ENCODE results near the gene TOX4. TPM values are rescaled to one million over a fixed set of nuclear protein-coding genes. Genes with fewer than 3 reads are reported as not detected.

TOX4 gene
- total RNA-seq, 4 donors from 2014 or later = 70.1 to 80.5 (median 77.9) TPM

DNA sequence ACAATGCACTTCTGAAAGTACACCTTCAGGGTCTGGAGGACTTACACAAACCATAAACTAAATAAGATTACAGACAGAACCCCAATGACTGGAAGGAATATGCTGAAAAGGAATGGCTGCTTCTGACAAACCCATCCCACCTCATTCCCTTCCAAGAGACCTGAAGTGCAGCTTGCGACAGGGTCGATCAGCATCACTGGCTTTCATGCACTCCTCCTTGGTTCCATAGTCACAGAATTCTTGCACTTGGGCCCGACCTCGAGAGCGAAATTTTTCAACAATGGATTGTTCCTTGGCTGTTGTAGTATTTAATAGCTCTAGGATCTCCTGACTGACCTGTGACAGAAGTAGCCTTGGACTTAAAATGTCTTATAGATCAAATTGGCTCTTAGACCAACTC lies 24.6 kb downstream of the TOX4 start:
- Histone ChIP-seq H3K27ac (no peak overlapping the region), H3K9me3 (no peaks in the 10 kb centered on the region), H3K27me3 (no peaks in the 10 kb centered on the region), H3K4me1 (no peaks in the 10 kb centered on the region), H3K4me3 (no peak overlapping the region), H3K36me3 (peaks cover 61% of the 10 kb centered on the region)
- DNase-seq (ENCODE audit: low spot score in 2 of 2) = no peak
- 93% methylated on average over 5 of the region's 5 CpGs for WGBS
- TF ChIP-seq, protein P1, sequence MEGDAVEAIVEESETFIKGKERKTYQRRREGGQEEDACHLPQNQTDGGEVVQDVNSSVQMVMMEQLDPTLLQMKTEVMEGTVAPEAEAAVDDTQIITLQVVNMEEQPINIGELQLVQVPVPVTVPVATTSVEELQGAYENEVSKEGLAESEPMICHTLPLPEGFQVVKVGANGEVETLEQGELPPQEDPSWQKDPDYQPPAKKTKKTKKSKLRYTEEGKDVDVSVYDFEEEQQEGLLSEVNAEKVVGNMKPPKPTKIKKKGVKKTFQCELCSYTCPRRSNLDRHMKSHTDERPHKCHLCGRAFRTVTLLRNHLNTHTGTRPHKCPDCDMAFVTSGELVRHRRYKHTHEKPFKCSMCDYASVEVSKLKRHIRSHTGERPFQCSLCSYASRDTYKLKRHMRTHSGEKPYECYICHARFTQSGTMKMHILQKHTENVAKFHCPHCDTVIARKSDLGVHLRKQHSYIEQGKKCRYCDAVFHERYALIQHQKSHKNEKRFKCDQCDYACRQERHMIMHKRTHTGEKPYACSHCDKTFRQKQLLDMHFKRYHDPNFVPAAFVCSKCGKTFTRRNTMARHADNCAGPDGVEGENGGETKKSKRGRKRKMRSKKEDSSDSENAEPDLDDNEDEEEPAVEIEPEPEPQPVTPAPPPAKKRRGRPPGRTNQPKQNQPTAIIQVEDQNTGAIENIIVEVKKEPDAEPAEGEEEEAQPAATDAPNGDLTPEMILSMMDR (IDR thresholded peaks at IDR 0.05) = no peak
- TF ChIP-seq POLR2A (IDR thresholded peaks at IDR 0.05) (no peak), EP300 (IDR thresholded peaks at IDR 0.05) (no peak), POLR2AphosphoS5 (IDR thresholded peaks at IDR 0.05) (no peak)

DNA sequence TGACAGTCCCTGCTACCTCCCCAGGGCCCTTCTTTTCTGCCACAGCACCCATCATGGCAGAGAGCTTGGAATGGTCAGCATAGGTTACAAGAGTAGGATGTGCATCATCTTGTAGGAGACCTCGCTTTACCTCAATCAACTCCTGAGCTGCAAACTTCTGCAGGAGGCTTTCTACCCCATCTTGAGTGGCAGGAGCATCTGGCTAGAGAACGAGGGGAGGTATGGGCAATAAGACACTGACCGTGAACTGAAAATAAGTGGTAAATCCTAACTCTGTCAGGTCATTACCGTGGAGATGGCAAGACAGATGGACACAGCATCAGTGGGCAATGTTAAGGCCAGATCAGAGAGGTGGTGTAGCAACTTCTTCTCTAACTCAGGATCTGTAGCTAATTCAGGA lies 26.4 kb downstream of the TOX4 start:
- no peak overlapping the region for H3K27ac ChIP-seq
- DNase-seq (ENCODE audit: low spot score in 2 of 2) = no peak
- H3K9me3 ChIP-seq = no peaks in the 10 kb centered on the region
- peaks cover 6% of the 10 kb centered on the region for H3K4me1 ChIP-seq
- peaks cover 56% of the 10 kb centered on the region for H3K36me3 ChIP-seq
- no peak overlapping the region for H3K4me3 ChIP-seq
- H3K27me3 ChIP-seq = no peaks in the 10 kb centered on the region
- TF ChIP-seq EP300 (IDR thresholded peaks at IDR 0.05) (no peak), POLR2A (IDR thresholded peaks at IDR 0.05) (no peak), POLR2AphosphoS5 (IDR thresholded peaks at IDR 0.05) (no peak)
- TF ChIP-seq, protein P1 (IDR thresholded peaks at IDR 0.05) = no peak
- WGBS = 95% methylated on average over 3 of the region's 4 CpGs

DNA sequence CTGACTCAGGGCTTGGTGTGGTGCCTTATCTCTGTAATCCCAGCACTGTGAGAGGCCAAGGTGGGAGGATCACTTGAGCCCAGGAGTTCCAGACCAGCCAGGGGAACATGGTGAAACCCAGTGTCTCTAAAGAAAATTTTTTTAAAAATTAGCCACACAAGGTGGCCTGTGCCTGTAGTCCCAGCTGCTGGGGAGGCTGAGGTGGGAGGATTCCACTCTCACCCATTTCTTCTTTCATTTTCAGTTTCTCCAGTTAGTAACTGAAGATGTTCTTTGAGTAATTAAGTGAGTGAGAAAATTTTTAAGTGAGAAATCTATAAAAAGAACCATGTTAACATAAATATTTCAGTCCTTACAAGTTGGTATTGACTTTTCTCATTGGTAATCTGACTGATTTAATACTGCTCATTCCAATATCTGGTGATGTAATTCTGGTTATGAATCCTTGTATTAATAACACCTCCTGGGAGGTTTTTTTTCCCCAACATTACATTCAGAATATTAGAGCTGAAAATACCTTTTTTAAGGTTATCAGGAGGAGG lies 28.1 kb downstream of the TOX4 start:
- no peak for TF ChIP-seq POLR2A (IDR thresholded peaks at IDR 0.05)
- TF ChIP-seq, protein P1 (IDR thresholded peaks at IDR 0.05) = no peak
- TF ChIP-seq POLR2AphosphoS5 (IDR thresholded peaks at IDR 0.05) = no peak
- TF ChIP-seq EP300 (IDR thresholded peaks at IDR 0.05) = no peak
- no peak for DNase-seq (ENCODE audit: low spot score in 2 of 2)
- H3K27ac ChIP-seq = no peak overlapping the region
- no peaks in the 10 kb centered on the region for H3K27me3 ChIP-seq
- peaks cover 39% of the 10 kb centered on the region for H3K36me3 ChIP-seq
- no peak overlapping the region for H3K4me3 ChIP-seq
- no peaks in the 10 kb centered on the region for H3K9me3 ChIP-seq
- peaks cover 22% of the 10 kb centered on the region for H3K4me1 ChIP-seq

DNA sequence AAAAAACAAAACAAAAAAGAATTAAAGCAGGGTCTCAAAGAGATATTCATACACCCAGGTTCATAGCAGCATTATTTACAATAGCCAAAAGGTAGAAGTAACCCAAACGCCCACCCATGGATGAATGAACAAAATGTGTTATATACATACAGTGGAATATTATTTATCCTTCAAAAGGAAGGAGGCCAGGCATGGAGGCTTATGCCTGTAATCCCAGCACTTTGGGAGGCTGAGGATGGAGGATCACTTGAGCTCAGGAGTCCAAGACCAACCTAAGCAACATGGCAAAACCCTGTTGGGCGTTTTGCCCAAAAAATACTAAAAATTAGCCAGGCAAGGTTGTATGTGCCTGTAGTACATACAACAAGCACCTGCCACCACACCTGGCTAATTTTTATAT lies 29.6 kb downstream of the TOX4 start:
- peaks cover 27% of the 10 kb centered on the region for H3K4me1 ChIP-seq
- no peak overlapping the region for H3K27ac ChIP-seq
- TF ChIP-seq, protein P1 (IDR thresholded peaks at IDR 0.05) = no peak
- no peak for TF ChIP-seq POLR2AphosphoS5 (IDR thresholded peaks at IDR 0.05)
- no peak for TF ChIP-seq POLR2A (IDR thresholded peaks at IDR 0.05)
- TF ChIP-seq EP300 (IDR thresholded peaks at IDR 0.05) = no peak
- 86% methylated on average over 2 of the region's 2 CpGs for WGBS
- no peaks in the 10 kb centered on the region for H3K9me3 ChIP-seq
- H3K4me3 ChIP-seq = no peak overlapping the region
- peaks cover 30% of the 10 kb centered on the region for H3K36me3 ChIP-seq
- DNase-seq (ENCODE audit: low spot score in 2 of 2) = no peak
- no peaks in the 10 kb centered on the region for H3K27me3 ChIP-seq

DNA sequence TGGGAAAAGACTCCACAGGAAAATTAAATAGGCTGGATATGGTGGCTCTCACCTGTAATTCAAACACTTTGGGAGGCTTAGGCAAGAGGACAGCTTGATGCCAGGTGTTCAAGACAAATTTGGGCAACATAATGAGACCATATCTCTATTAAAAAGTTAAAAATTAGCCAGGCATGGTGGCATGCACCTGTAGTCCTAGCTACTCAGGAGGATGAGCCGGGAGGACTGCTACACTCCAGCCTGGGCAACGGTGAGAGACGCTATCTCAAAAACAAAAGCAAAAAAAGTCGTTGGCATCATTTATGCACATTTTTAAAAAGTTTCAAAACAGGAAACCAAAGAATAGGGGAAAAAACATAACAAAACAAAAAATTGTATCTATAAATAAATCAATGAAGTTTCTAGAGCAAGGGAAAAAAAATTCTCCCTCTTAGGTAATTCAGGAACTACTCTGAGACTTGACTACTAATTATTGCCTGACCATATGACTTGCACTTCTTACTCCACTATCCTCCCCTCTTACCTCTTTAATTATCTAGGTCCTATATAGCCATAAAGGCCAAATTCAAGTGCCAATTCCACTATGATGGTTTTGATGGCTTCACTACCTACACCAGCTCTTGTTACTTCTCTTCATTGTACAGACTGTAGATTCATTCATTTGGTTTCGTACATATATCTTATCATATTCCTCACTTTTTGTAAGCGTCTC lies 32.6 kb downstream of the TOX4 start:
- DNase-seq (ENCODE audit: low spot score in 2 of 2) = no peak
- no peak for TF ChIP-seq POLR2AphosphoS5 (IDR thresholded peaks at IDR 0.05)
- no peak for TF ChIP-seq POLR2A (IDR thresholded peaks at IDR 0.05)
- no peak for TF ChIP-seq EP300 (IDR thresholded peaks at IDR 0.05)
- TF ChIP-seq, protein P1 (IDR thresholded peaks at IDR 0.05) = no peak
- no peaks in the 10 kb centered on the region for H3K9me3 ChIP-seq
- H3K4me3 ChIP-seq = peak overlapping the region; percentile 62
- WGBS = 83% methylated on average over 6 of the region's 6 CpGs
- H3K27ac ChIP-seq = no peak overlapping the region
- no peaks in the 10 kb centered on the region for H3K27me3 ChIP-seq
- peaks cover 27% of the 10 kb centered on the region for H3K4me1 ChIP-seq
- peaks cover 13% of the 10 kb centered on the region for H3K36me3 ChIP-seq
